Measurements from ENCODE around the gene SLC25A34.

SLC25A34 gene

DNA sequence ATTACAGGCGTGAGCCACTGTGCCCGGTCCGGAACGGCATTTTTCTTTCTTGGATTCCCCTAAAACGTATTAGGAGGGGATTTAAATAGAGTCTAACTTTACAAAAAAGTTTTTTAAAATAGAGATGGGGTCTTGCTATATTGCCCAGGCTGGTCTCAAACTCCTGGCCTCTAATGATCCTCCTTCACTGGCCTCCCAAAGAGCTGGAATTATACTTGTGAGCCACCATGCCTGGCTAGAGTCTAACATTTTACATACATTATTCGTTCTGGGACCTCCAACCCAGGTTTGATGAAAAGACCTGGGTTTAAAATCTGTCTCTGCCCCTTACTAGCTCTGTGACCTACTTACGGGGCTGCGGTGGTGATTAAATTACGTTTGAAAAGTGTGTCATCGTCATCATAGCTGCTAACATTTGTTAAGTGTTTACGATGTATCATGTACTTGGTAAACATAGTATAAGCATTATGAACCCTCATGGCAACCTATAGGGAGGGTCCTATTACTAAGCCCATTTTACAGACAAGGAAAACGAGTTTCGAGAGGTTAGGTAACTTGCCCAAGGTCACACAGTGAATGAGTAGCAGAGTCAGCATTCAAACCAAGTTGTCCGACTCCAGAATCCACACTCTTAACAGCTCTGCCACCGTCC, 27.4 kb upstream of the SLC25A34 start:
- peak; percentile 84 for TF ChIP-seq ZNF121 (tag by site-specific recombination; IDR thresholded peaks at IDR 0.05)
- no peak for TF ChIP-seq ZBTB17 (tag by site-specific recombination; IDR thresholded peaks at IDR 0.05)
- 0 out of 2 replicates have a peak, but pooled peaks have one; percentile 23 for TF ChIP-seq ZNF629 (tag by site-specific recombination; IDR thresholded peaks at IDR 0.05)
- Histone ChIP-seq H3K4me3 (ENCODE audit: low read depth, low read length) (no peak overlapping the region), H3K36me3 (ENCODE audit: control insufficient read depth in 2 of 2, insufficient read depth in 1 of 2, low read length in 2 of 2) (peaks cover 0 to 14% of the 10 kb centered on the region in 2 experiments; a peak in 2 of 3 replicates), H3K27ac (ENCODE audit: extremely low read depth, low read depth, low read length) (no peak overlapping the region), H3K4me1 (ENCODE audit: control insufficient read depth, insufficient read depth, low read length) (no peaks in the 10 kb centered on the region), H3K9me3 (ENCODE audit: control insufficient read depth, insufficient read depth, low read depth, low read length) (no peaks in the 10 kb centered on the region)
- POLR2A ChIA-PET: interaction anchor here (0.8 kb wide), 1 partner anchor 9 kb away, joined by 3 read pairs; no protein-coding TSS in a partner anchor
- CTCF ChIA-PET: no interaction called here

DNA sequence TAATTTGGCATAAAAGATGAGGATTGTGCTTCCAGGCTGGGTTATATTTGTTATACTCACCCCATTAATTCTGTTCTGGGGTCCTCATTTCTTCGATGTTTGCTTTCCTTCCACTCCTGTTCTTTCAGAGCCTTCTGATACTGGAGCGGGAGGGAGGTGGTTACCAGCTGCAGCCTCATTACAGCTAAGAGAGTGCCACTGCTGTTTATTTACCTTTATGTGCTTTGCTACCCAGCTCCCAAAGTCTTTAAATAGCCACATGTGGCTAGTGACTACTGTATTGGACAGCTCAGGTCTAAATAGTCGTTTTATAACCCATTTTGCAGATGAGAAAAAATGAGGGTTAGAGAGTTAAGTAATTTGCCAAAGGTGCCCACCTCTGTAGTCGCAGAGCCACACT, 26.8 kb upstream of the SLC25A34 start:
- TF ChIP-seq ZFHX2 (tag by site-specific recombination; conservative IDR thresholded peaks at IDR 0.05) (no peak), OSR2 (tag by site-specific recombination; IDR thresholded peaks at IDR 0.05) (peak; percentile 60)
- H3K4me1 ChIP-seq (ENCODE audit: control insufficient read depth, insufficient read depth, low read length): no peaks in the 10 kb centered on the region
- ChIA-PET CTCF (no interaction called here), POLR2A (no interaction called here)
- no peak overlapping the region for H3K4me3 ChIP-seq (ENCODE audit: low read depth, low read length)
- H3K27ac ChIP-seq (ENCODE audit: extremely low read depth, low read depth, low read length): no peak overlapping the region
- no peaks in the 10 kb centered on the region for H3K9me3 ChIP-seq (ENCODE audit: control insufficient read depth, insufficient read depth, low read depth, low read length)
- peaks cover 0 to 14% of the 10 kb centered on the region in 2 experiments; a peak in 2 of 3 replicates for H3K36me3 ChIP-seq (ENCODE audit: control insufficient read depth in 2 of 2, insufficient read depth in 1 of 2, low read length in 2 of 2)

GRCh38 chr1:15712168-15712567, 23.9 kb upstream of the SLC25A34 start:
- CTCF ChIA-PET: interaction anchor here (0.6 kb wide), 1 partner anchor 124 kb away, joined by 3 read pairs; no protein-coding TSS in a partner anchor
- Histone ChIP-seq H3K4me1 (ENCODE audit: control insufficient read depth, insufficient read depth, low read length) (no peaks in the 10 kb centered on the region), H3K4me3 (ENCODE audit: low read depth, low read length) (no peak overlapping the region), H3K36me3 (ENCODE audit: control insufficient read depth in 2 of 2, insufficient read depth in 1 of 2, low read length in 2 of 2) (peaks cover 4 to 24% of the 10 kb centered on the region in 2 experiments; a peak in 2 of 3 replicates), H3K27ac (ENCODE audit: extremely low read depth, low read depth, low read length) (no peak overlapping the region), H3K9me3 (ENCODE audit: control insufficient read depth, insufficient read depth, low read depth, low read length) (no peaks in the 10 kb centered on the region)
- POLR2A ChIA-PET: no interaction called here
- no peak for TF ChIP-seq ZNF324 (tag by site-specific recombination; IDR thresholded peaks at IDR 0.05)
- TF ChIP-seq, protein P1, sequence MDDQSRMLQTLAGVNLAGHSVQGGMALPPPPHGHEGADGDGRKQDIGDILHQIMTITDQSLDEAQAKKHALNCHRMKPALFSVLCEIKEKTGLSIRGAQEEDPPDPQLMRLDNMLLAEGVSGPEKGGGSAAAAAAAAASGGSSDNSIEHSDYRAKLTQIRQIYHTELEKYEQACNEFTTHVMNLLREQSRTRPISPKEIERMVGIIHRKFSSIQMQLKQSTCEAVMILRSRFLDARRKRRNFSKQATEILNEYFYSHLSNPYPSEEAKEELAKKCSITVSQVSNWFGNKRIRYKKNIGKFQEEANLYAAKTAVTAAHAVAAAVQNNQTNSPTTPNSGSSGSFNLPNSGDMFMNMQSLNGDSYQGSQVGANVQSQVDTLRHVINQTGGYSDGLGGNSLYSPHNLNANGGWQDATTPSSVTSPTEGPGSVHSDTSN (CRISPR knock-in tag; IDR thresholded peaks at IDR 0.05): no peak
- TF ChIP-seq, protein P2, sequence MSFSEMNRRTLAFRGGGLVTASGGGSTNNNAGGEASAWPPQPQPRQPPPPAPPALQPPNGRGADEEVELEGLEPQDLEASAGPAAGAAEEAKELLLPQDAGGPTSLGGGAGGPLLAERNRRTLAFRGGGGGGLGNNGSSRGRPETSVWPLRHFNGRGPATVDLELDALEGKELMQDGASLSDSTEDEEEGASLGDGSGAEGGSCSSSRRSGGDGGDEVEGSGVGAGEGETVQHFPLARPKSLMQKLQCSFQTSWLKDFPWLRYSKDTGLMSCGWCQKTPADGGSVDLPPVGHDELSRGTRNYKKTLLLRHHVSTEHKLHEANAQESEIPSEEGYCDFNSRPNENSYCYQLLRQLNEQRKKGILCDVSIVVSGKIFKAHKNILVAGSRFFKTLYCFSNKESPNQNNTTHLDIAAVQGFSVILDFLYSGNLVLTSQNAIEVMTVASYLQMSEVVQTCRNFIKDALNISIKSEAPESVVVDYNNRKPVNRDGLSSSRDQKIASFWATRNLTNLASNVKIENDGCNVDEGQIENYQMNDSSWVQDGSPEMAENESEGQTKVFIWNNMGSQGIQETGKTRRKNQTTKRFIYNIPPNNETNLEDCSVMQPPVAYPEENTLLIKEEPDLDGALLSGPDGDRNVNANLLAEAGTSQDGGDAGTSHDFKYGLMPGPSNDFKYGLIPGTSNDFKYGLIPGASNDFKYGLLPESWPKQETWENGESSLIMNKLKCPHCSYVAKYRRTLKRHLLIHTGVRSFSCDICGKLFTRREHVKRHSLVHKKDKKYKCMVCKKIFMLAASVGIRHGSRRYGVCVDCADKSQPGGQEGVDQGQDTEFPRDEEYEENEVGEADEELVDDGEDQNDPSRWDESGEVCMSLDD (tag by site-specific recombination; IDR thresholded peaks at IDR 0.05): no peak
- TF ChIP-seq ZNF23 (tag by site-specific recombination; IDR thresholded peaks at IDR 0.05; ENCODE audit: borderline replicate concordance): no peak
- TF ChIP-seq ZNF654 (tag by site-specific recombination; IDR thresholded peaks at IDR 0.05; ENCODE audit: low read depth): no peak
- no peak for TF ChIP-seq ZBTB48 (tag by site-specific recombination; IDR thresholded peaks at IDR 0.05)
- no peak for TF ChIP-seq ZBTB21 (tag by site-specific recombination; IDR thresholded peaks at IDR 0.05)
- no peak for TF ChIP-seq ZNF768 (tag by site-specific recombination; IDR thresholded peaks at IDR 0.05)

Measured in HEK293 (cell line).